Testis (tissue), 2 donors: Measurements from ENCODE around the gene DOCK7.

Source experiments
- POLR2A ChIP-seq: fragments of 450-650 bp; IDR thresholded peaks from one replicate; pipeline ENCODE4 v1.6.1; 2017; ENCODE audit warnings: antibody characterized with exemption, mild to moderate bottlenecking, moderate library complexity
- TF ChIP-seq, protein P1 (sequence below), 3 experiments: fragments of 450-650 bp in 2 of 3; fragments of 200-600 bp in 1 of 3; sonication (generic) in 1 of 3; IDR thresholded peaks; one replicate each; pipeline ENCODE4 v1.5.1; 2016 to 2019; ENCODE audit warnings: antibody characterized with exemption in 3 of 3, mild to moderate bottlenecking in 2 of 3, moderate library complexity in 1 of 3

GRCh38 chr1:62405247-62405646 is 282.9 kb downstream of the DOCK7 start:
- no peak for TF ChIP-seq POLR2A
- TF ChIP-seq, protein P1, sequence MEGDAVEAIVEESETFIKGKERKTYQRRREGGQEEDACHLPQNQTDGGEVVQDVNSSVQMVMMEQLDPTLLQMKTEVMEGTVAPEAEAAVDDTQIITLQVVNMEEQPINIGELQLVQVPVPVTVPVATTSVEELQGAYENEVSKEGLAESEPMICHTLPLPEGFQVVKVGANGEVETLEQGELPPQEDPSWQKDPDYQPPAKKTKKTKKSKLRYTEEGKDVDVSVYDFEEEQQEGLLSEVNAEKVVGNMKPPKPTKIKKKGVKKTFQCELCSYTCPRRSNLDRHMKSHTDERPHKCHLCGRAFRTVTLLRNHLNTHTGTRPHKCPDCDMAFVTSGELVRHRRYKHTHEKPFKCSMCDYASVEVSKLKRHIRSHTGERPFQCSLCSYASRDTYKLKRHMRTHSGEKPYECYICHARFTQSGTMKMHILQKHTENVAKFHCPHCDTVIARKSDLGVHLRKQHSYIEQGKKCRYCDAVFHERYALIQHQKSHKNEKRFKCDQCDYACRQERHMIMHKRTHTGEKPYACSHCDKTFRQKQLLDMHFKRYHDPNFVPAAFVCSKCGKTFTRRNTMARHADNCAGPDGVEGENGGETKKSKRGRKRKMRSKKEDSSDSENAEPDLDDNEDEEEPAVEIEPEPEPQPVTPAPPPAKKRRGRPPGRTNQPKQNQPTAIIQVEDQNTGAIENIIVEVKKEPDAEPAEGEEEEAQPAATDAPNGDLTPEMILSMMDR (IDR thresholded peaks at IDR 0.05) = no peak
